H1 (cell line): Measurements from ENCODE around the gene ZFAND3. TPM values are rescaled to one million over a fixed set of nuclear protein-coding genes. Genes with fewer than 3 reads are reported as not detected.

ENCODE experiments used
- ASH2L ChIP-seq: fragments of 200-600, 300-600 bp; sonication (generic); IDR thresholded peaks from one replicate; pipeline ENCODE4 v1.7.1; 2017; ENCODE audit warnings: low read length
- BACH1 ChIP-seq: IDR thresholded peaks from 2 replicates; pipeline ENCODE4 v1.6.1; 2012; ENCODE audit warnings: low read length, improper control_type of control experiment
- MAFK ChIP-seq: IDR thresholded peaks from 2 replicates; pipeline ENCODE4 v1.6.1; 2012; ENCODE audit warnings: low read depth, mild to moderate bottlenecking, improper control_type of control experiment, low read length
- NRF1 ChIP-seq: IDR thresholded peaks from 2 replicates; pipeline ENCODE4 v1.6.1; 2011; ENCODE audit warnings: mild to moderate bottlenecking, low read depth, low read length, improper control_type of control experiment
- PHF8 ChIP-seq: fragments of 200-600 bp; sonication (generic); conservative IDR thresholded peaks from 2 replicates; pipeline ENCODE4 v1.7.1; 2012; ENCODE audit warnings: low read depth, mild to moderate bottlenecking, inconsistent platforms, low read length, moderate library complexity
- POLR2A ChIP-seq, 2 experiments: IDR thresholded peaks; 1 replicate in 1 of 2; 2 replicates in 1 of 2; pipeline ENCODE4 v1.6.1; 2011; ENCODE audit warnings: low read depth in 2 of 2, low read length in 2 of 2, mild to moderate bottlenecking in 2 of 2; ENCODE audit errors: control extremely low read depth in 1 of 2
- POU5F1 ChIP-seq: IDR thresholded peaks from 2 replicates; pipeline ENCODE4 v1.6.1; 2011; ENCODE audit warnings: low read depth, mild to moderate bottlenecking, low read length, moderate library complexity
- SIN3A ChIP-seq, 2 experiments: IDR thresholded peaks in 1 of 2; conservative IDR thresholded peaks in 1 of 2; 2 replicates each; pipeline ENCODE4 v1.6.1; 2011 to 2012; ENCODE audit warnings: low read length in 2 of 2, improper control_type of control experiment in 1 of 2, low read depth in 1 of 2, mild to moderate bottlenecking in 1 of 2
- SRF ChIP-seq: IDR thresholded peaks from 2 replicates; pipeline ENCODE4 v1.6.1; 2011; ENCODE audit warnings: mild to moderate bottlenecking, low read depth, low read length, moderate library complexity
- polyA plus RNA-seq, 7 experiments: library from polyadenylated mRNA; depleted of rRNA in 3 of 7; stranded (reverse) in 5 of 7; unstranded in 2 of 7; fragments of >200 nt in 5 of 7; fragments of 200-250 nt in 2 of 7; gene quantifications; 1 replicate in 5 of 7; 2 replicates in 1 of 7; 4 replicates in 1 of 7; pipeline versions ENCODE4 v1.2.1 to v1.2.3, GENCODE V29; 2011 to 2013; ENCODE audit warnings: missing spikeins in 2 of 7, mixed read lengths in 2 of 7
- total RNA-seq: library from RNA; stranded (reverse); fragmentation: NEBNext Ultra II Directional; extraction: Animal tissue kit (Norgen Biotek cat#: 25700); gene quantifications from 2 replicates; pipeline ENCODE4 v1.2.1, GENCODE V29; 2021
- TF ChIP-seq, protein P1 (sequence below): fragments of 300-600 bp; sonication (generic); IDR thresholded peaks from 2 replicates; pipeline ENCODE4 v1.7.1; 2012; ENCODE audit warnings: low read length, moderate library complexity, mild to moderate bottlenecking, inconsistent platforms; ENCODE audit not compliant: insufficient replicate concordance
- TF ChIP-seq, protein P2 (sequence below): IDR thresholded peaks from 2 replicates; pipeline ENCODE4 v1.6.1; 2012; ENCODE audit warnings: inconsistent platforms

ZFAND3 gene
- total and polyA plus RNA-seq, 2 of the 8 experiments (the other 6 are each of a cell fraction or from before 2014, with no cell fraction given): 13.0 to 51.3 TPM

- TF ChIP-seq, protein P1, sequence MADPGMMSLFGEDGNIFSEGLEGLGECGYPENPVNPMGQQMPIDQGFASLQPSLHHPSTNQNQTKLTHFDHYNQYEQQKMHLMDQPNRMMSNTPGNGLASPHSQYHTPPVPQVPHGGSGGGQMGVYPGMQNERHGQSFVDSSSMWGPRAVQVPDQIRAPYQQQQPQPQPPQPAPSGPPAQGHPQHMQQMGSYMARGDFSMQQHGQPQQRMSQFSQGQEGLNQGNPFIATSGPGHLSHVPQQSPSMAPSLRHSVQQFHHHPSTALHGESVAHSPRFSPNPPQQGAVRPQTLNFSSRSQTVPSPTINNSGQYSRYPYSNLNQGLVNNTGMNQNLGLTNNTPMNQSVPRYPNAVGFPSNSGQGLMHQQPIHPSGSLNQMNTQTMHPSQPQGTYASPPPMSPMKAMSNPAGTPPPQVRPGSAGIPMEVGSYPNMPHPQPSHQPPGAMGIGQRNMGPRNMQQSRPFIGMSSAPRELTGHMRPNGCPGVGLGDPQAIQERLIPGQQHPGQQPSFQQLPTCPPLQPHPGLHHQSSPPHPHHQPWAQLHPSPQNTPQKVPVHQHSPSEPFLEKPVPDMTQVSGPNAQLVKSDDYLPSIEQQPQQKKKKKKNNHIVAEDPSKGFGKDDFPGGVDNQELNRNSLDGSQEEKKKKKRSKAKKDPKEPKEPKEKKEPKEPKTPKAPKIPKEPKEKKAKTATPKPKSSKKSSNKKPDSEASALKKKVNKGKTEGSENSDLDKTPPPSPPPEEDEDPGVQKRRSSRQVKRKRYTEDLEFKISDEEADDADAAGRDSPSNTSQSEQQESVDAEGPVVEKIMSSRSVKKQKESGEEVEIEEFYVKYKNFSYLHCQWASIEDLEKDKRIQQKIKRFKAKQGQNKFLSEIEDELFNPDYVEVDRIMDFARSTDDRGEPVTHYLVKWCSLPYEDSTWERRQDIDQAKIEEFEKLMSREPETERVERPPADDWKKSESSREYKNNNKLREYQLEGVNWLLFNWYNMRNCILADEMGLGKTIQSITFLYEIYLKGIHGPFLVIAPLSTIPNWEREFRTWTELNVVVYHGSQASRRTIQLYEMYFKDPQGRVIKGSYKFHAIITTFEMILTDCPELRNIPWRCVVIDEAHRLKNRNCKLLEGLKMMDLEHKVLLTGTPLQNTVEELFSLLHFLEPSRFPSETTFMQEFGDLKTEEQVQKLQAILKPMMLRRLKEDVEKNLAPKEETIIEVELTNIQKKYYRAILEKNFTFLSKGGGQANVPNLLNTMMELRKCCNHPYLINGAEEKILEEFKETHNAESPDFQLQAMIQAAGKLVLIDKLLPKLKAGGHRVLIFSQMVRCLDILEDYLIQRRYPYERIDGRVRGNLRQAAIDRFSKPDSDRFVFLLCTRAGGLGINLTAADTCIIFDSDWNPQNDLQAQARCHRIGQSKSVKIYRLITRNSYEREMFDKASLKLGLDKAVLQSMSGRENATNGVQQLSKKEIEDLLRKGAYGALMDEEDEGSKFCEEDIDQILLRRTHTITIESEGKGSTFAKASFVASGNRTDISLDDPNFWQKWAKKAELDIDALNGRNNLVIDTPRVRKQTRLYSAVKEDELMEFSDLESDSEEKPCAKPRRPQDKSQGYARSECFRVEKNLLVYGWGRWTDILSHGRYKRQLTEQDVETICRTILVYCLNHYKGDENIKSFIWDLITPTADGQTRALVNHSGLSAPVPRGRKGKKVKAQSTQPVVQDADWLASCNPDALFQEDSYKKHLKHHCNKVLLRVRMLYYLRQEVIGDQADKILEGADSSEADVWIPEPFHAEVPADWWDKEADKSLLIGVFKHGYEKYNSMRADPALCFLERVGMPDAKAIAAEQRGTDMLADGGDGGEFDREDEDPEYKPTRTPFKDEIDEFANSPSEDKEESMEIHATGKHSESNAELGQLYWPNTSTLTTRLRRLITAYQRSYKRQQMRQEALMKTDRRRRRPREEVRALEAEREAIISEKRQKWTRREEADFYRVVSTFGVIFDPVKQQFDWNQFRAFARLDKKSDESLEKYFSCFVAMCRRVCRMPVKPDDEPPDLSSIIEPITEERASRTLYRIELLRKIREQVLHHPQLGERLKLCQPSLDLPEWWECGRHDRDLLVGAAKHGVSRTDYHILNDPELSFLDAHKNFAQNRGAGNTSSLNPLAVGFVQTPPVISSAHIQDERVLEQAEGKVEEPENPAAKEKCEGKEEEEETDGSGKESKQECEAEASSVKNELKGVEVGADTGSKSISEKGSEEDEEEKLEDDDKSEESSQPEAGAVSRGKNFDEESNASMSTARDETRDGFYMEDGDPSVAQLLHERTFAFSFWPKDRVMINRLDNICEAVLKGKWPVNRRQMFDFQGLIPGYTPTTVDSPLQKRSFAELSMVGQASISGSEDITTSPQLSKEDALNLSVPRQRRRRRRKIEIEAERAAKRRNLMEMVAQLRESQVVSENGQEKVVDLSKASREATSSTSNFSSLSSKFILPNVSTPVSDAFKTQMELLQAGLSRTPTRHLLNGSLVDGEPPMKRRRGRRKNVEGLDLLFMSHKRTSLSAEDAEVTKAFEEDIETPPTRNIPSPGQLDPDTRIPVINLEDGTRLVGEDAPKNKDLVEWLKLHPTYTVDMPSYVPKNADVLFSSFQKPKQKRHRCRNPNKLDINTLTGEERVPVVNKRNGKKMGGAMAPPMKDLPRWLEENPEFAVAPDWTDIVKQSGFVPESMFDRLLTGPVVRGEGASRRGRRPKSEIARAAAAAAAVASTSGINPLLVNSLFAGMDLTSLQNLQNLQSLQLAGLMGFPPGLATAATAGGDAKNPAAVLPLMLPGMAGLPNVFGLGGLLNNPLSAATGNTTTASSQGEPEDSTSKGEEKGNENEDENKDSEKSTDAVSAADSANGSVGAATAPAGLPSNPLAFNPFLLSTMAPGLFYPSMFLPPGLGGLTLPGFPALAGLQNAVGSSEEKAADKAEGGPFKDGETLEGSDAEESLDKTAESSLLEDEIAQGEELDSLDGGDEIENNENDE: no peak
- TF ChIP-seq PHF8 (peak; percentile 54), SIN3A (conservative IDR thresholded peaks at IDR 0.05 in 1 of 2, IDR thresholded peaks at IDR 0.05 in 1 of 2; ENCODE audit: low read depth in 1 of 2, low read length in 2 of 2) (no peak), NRF1 (no peak), ASH2L (peak; percentile 83), SRF (no peak), MAFK (no peak), POU5F1 (no peak), BACH1 (0 out of 2 replicates have a peak, but pooled peaks have one; percentile 9), POLR2A (IDR thresholded peaks at IDR 0.05; ENCODE audit: control extremely low read depth in 1 of 2, low read depth in 2 of 2, low read length in 2 of 2) (peak in 1 of 2 experiments; percentile 52; a peak in 2 of 3 replicates)
- TF ChIP-seq, protein P2, sequence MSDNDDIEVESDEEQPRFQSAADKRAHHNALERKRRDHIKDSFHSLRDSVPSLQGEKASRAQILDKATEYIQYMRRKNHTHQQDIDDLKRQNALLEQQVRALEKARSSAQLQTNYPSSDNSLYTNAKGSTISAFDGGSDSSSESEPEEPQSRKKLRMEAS: peak; percentile 41
These were observed 35.5 kb upstream of the ZFAND3 start (continued) for GRCh38 chr6:37783856-37784584.
